ENCODE measurements around the gene RNF10. TPM values are rescaled to one million over a fixed set of nuclear protein-coding genes. Genes with fewer than 3 reads are reported as not detected.
"Not testable (repeated sequence)": the region's sequence is repeated elsewhere in the genome, so short reads cannot be mapped to it uniquely, and the experiment has no call there.

Gene RNF10
- polyA plus RNA-seq, 1 experiment = 98.8 TPM

- DNase-seq (ENCODE audit: low read depth) = no peak
- Histone ChIP-seq H3K36me3 (ENCODE audit: control insufficient read depth, insufficient read depth, low read length) (no peaks in the 10 kb centered on the region), H3K27me3 (ENCODE audit: control insufficient read depth, insufficient read depth, low read length) (peaks cover 25% of the 10 kb centered on the region), H3K4me3 (ENCODE audit: low read depth, low read length) (no peak overlapping the region)
- TF ChIP-seq CTCF (IDR thresholded peaks at IDR 0.05; ENCODE audit: insufficient read depth, low read depth, low read length) = no peak
- ChIA-PET POLR2A (no interaction called here), CTCF (no interaction called here)
Measured at GRCh38 chr12:120598674-120599463, 64.7 kb downstream of the RNF10 start.

DNA sequence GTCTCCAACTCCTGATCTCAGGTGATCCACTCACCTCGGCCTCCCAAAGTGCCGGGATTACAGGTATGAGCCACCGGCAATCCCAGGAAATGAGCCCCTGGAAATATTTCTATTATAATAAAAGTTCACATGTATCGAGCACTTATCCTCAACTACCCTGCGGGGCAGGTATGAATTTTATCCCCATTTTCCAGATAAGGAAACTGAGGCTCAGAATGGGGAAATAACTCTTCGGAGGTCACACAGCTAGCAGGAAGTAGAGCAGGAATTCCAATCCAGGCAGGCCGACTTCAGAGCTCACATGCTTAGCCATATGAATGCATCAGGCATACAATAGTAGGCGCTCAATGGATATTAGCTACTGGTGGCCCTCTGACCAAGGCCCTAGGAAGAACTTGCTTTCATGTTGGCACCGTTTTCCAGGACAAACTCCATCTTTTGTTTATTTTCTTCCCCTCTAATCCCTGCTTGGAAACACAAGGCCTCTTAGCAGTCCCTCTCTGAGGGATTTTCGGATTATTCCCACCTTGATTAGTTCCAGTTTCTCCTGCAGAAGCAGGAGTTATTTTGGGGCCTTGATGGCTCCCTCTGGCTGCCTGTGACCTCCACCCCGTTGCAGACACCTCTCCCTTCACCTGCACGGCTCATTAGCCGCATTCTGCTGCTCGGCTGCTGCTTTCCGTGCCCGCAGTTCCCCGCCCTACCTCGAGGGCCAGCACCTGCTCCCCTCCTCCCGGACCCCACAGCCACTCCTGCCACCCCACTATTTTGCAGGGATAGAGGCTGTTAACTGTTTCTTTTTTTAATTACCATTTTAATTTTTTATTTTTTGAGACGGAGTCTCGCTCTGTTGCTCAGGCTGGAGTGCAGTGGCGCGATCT lies 65.8 kb downstream of the RNF10 start:
- Histone ChIP-seq H3K36me3 (ENCODE audit: control insufficient read depth, insufficient read depth, low read length) (no peaks in the 10 kb centered on the region), H3K27me3 (ENCODE audit: control insufficient read depth, insufficient read depth, low read length) (peaks cover 22% of the 10 kb centered on the region), H3K4me3 (ENCODE audit: low read depth, low read length) (no peak overlapping the region)
- CTCF ChIA-PET = interaction anchor here (1.7 kb wide), 1 partner anchor 49 kb away, joined by 6 read pairs; no protein-coding TSS in a partner anchor
- no peak for TF ChIP-seq CTCF (IDR thresholded peaks at IDR 0.05; ENCODE audit: insufficient read depth, low read depth, low read length)
- POLR2A ChIA-PET = interaction anchor here (0.6 kb wide), 1 partner anchor 185 kb away, joined by 4 read pairs; no protein-coding TSS in a partner anchor
- no peak for DNase-seq (ENCODE audit: low read depth)

DNA sequence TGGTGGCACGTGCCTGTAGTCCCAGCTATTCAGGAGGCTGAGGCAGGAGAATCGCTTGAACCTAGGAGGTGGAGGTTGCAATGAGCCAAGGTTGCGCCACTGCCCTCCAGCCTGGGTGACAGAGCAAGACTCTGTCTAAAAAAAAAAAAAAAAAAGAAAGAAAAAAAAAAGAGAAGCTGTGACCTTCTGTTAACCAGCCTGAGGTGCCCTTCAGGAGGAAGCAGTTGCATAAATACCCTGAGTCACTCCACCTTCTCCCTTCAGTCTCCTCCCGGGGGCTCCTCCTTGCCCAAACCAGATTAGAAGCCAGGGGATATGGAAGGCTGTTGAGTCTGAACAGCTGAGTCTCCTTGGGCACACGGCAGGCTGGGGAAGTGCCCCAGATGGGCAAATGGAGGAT lies 68.3 kb downstream of the RNF10 start:
- CTCF ChIA-PET = interaction anchor here (1.3 kb wide), 1 partner anchor 20 kb away, joined by 5 read pairs; no protein-coding TSS in a partner anchor
- H3K27me3 ChIP-seq (ENCODE audit: control insufficient read depth, insufficient read depth, low read length) = peaks cover 17% of the 10 kb centered on the region
- POLR2A ChIA-PET; H3K4me3 ChIP-seq (ENCODE audit: low read depth, low read length); DNase-seq (ENCODE audit: low read depth); H3K36me3 ChIP-seq (ENCODE audit: control insufficient read depth, insufficient read depth, low read length): not testable (repeated sequence)

DNA sequence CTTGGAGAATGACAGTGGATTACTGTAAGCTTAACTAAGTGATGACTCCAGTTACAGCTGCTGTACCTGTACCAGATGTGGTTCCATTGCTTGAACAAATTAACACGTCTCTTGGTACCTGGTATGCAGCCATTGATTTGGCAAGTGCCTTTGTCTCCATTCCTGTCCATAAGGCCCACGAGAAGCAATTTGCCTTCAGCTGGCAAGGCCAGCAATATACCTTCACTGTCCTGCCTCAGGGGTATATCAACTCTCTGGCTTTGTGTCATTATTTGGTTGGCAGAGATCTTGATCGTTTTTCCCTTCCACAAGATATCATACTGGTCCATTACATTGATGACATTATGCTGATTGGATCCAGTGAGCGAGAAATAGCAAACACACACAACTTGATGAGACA lies 76.4 kb downstream of the RNF10 start:
- no peak for DNase-seq (ENCODE audit: low read depth)
- Histone ChIP-seq H3K4me3 (ENCODE audit: low read depth, low read length) (no peak overlapping the region), H3K36me3 (ENCODE audit: control insufficient read depth, insufficient read depth, low read length) (no peaks in the 10 kb centered on the region), H3K27me3 (ENCODE audit: control insufficient read depth, insufficient read depth, low read length) (peaks cover 7% of the 10 kb centered on the region)
- no peak for TF ChIP-seq CTCF (IDR thresholded peaks at IDR 0.05; ENCODE audit: insufficient read depth, low read depth, low read length)
- CTCF ChIA-PET = no interaction called here
- POLR2A ChIA-PET = no interaction called here

DNA sequence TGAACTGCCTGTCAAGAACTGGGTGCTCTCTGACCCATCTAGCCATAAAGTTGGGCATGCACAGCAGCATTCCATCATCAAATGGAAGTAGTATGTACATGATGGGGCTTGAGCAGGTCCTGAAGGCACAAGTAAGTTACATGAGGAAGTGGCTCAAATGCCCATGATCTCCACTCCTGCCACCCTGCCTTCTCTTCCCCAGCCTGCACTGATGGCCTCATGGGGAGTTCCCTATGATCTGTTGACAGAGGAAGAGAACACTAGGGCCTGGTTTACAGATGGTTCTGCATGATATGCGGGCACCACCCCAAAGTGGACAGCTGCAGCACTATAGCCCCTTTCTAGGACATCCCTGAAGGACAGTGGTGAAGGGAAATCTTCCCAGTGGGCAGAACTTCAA lies 77.4 kb downstream of the RNF10 start:
- H3K4me3 ChIP-seq (ENCODE audit: low read depth, low read length); POLR2A ChIA-PET; H3K36me3 ChIP-seq (ENCODE audit: control insufficient read depth, insufficient read depth, low read length); H3K27me3 ChIP-seq (ENCODE audit: control insufficient read depth, insufficient read depth, low read length); DNase-seq (ENCODE audit: low read depth); CTCF ChIA-PET: not testable (repeated sequence)

GRCh38 chr12:120614848-120615247 lies 80.7 kb downstream of the RNF10 start:
- DNase-seq (ENCODE audit: low read depth) = no peak
- H3K4me3 ChIP-seq (ENCODE audit: low read depth, low read length) = no peak overlapping the region
- H3K36me3 ChIP-seq (ENCODE audit: control insufficient read depth, insufficient read depth, low read length) = no peaks in the 10 kb centered on the region
- H3K27me3 ChIP-seq (ENCODE audit: control insufficient read depth, insufficient read depth, low read length) = peaks cover 13% of the 10 kb centered on the region
- ChIA-PET POLR2A (interaction anchor here (0.6 kb wide), 1 partner anchor 28 kb away, joined by 9 read pairs; no protein-coding TSS in a partner anchor), CTCF (interaction anchor here (0.8 kb wide), 1 partner anchor 35 kb away, joined by 3 read pairs; no protein-coding TSS in a partner anchor)
- no peak for TF ChIP-seq CTCF (IDR thresholded peaks at IDR 0.05; ENCODE audit: insufficient read depth, low read depth, low read length)

DNA sequence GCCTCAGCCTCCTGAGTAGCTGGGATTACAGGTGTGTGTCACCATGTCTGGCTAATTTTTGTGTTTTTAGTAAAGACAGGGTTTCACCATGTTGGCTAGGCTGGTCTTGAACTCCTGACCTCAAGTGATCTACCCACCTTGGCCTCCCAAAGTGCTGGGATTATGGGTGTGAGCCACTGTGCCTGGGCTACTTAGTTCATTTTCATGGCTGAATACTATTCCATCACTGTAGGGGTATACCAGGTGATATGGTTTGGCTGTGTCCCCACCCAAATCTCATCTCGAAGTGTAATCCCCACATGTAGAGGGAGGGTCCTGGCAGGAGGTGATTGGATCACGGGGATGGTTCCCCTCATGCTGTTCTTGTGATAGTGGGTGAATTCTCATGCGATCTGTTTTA lies 83.0 kb downstream of the RNF10 start:
- H3K4me3 ChIP-seq (ENCODE audit: low read depth, low read length); H3K27me3 ChIP-seq (ENCODE audit: control insufficient read depth, insufficient read depth, low read length); DNase-seq (ENCODE audit: low read depth); CTCF ChIA-PET; H3K36me3 ChIP-seq (ENCODE audit: control insufficient read depth, insufficient read depth, low read length); POLR2A ChIA-PET: not testable (repeated sequence)

- POLR2A ChIA-PET; H3K4me3 ChIP-seq (ENCODE audit: low read depth, low read length); CTCF ChIA-PET; H3K36me3 ChIP-seq (ENCODE audit: control insufficient read depth, insufficient read depth, low read length); H3K27me3 ChIP-seq (ENCODE audit: control insufficient read depth, insufficient read depth, low read length); DNase-seq (ENCODE audit: low read depth): not testable (repeated sequence)
Measured at GRCh38 chr12:120617767-120618166, 83.6 kb downstream of the RNF10 start.
